Measurements from ENCODE around the gene TBC1D22B.
"Not testable (repeated sequence)": the region's sequence is repeated elsewhere in the genome, so short reads cannot be mapped to it uniquely, and the experiment has no call there.

Gene TBC1D22B

GRCh38 chr6:37321516-37322415 is 64.2 kb downstream of the TBC1D22B start:
- no peak for DNase-seq (ENCODE audit: low read depth)

GRCh38 chr6:37323580-37323979 is 66.0 kb downstream of the TBC1D22B start:
- no peak for DNase-seq (ENCODE audit: low read depth)

GRCh38 chr6:37324131-37325033 is 66.8 kb downstream of the TBC1D22B start:
- DNase-seq (ENCODE audit: low read depth) = no peak

- not testable (repeated sequence) for DNase-seq (ENCODE audit: low read depth)
Observed at GRCh38 chr6:37330345-37330744, 72.8 kb downstream of the TBC1D22B start.

- no peak for DNase-seq (ENCODE audit: low read depth)
Observed at GRCh38 chr6:37331047-37331446, 73.5 kb downstream of the TBC1D22B start.

GRCh38 chr6:37332894-37333293 is 75.3 kb downstream of the TBC1D22B start:
- no peak for DNase-seq (ENCODE audit: low read depth)

- DNase-seq (ENCODE audit: low read depth) = no peak
Observed at GRCh38 chr6:37334047-37334446, 76.5 kb downstream of the TBC1D22B start.

GRCh38 chr6:37338317-37338716 is 80.7 kb downstream of the TBC1D22B start:
- DNase-seq (ENCODE audit: low read depth) = not testable (repeated sequence)

- no peak for DNase-seq (ENCODE audit: low read depth)
Observed at GRCh38 chr6:37338745-37339255, 81.2 kb downstream of the TBC1D22B start.

GRCh38 chr6:37339741-37340638 is 82.4 kb downstream of the TBC1D22B start:
- no peak for DNase-seq (ENCODE audit: low read depth)

- no peak for DNase-seq (ENCODE audit: low read depth)
Observed at GRCh38 chr6:37340639-37340943, 83.0 kb downstream of the TBC1D22B start.

GRCh38 chr6:37343248-37343647 is 85.7 kb downstream of the TBC1D22B start:
- no peak for DNase-seq (ENCODE audit: low read depth)

GRCh38 chr6:37344308-37344707 is 86.7 kb downstream of the TBC1D22B start:
- DNase-seq (ENCODE audit: low read depth) = no peak

GRCh38 chr6:37345804-37346203 is 88.2 kb downstream of the TBC1D22B start:
- not testable (repeated sequence) for DNase-seq (ENCODE audit: low read depth)

- no peak for DNase-seq (ENCODE audit: low read depth)
Observed at GRCh38 chr6:37347177-37347576, 89.6 kb downstream of the TBC1D22B start.

- no peak for DNase-seq (ENCODE audit: low read depth)
Observed at GRCh38 chr6:37347670-37348111, 90.1 kb downstream of the TBC1D22B start.

- no peak for DNase-seq (ENCODE audit: low read depth)
Observed at GRCh38 chr6:37351027-37351426, 93.5 kb downstream of the TBC1D22B start.

GRCh38 chr6:37352384-37352783 is 94.8 kb downstream of the TBC1D22B start:
- DNase-seq (ENCODE audit: low read depth) = no peak

GRCh38 chr6:37353761-37354525 is 96.4 kb downstream of the TBC1D22B start, which contains the start of gene RNF8:
TSS of gene RNF8 (plus strand) at chr6:37353983. CDS start at chr6:37354165, 182 bp downstream.
- peak; percentile 32 for DNase-seq (ENCODE audit: low read depth)

- DNase-seq (ENCODE audit: low read depth) = no peak
Observed at GRCh38 chr6:37354526-37355384, 97.2 kb downstream of the TBC1D22B start.

All from non-pigmented ciliary epithelial cell (primary cell).